Ishikawa (cell line): ENCODE measurements around the gene UBE2Q1.

ENCODE experiments used
- CEBPB ChIP-seq: IDR thresholded peaks from 2 replicates; pipeline ENCODE4 v1.6.1; 2012
- EP300 ChIP-seq: IDR thresholded peaks from 2 replicates; pipeline ENCODE4 v1.6.1; 2012; ENCODE audit warnings: borderline replicate concordance

DNA sequence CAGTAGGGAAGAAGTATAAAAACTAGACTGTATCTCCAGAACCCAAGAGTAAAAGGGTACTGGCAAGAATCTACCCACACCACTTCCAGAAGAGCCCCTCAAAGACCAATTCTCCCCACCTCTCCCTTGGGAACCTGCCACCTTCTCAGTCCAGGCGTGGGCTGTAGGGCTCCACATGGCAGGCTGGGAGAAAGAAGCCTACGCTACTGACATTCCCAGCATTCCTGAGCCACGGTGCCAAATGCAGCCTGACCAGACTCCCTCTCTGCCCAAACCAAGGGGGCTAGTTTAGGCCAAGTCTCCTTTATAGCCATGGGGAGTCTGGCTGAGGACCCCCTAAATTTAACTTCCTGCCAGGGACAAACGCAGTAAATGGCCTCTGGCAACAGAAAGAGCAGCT is 2.0 kb downstream of the UBE2Q1 start:
- TF ChIP-seq CEBPB (no peak), EP300 (no peak)
